SW480 (cell line): ENCODE results near the gene GHRH.

Source experiments
- DNase-seq: peaks from one replicate; pipeline ENCODE4 v3.0.0-alpha.2; 2016; ENCODE audit warnings: low spot score

GHRH gene

DNA sequence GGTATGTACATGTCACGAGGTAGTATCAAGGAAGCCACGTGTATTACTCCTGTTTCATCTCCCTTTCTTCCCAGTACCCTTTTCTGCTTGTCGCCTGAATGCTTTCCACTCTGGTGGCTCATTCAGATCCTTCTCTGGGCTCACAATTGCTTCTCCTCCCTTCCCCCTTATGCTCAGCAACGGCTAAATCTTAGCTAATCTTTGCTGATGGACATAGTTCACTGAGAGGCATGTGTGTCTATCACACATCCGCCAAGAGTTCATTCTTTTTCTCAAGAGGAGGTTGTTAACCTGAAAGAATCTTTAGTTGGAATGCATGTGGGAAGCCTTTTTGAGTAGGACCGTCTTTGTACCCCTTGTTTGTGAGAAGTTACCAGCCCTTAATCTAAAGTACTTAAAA lies 56.5 kb downstream of the GHRH start:
- DNase-seq: no peak

DNA sequence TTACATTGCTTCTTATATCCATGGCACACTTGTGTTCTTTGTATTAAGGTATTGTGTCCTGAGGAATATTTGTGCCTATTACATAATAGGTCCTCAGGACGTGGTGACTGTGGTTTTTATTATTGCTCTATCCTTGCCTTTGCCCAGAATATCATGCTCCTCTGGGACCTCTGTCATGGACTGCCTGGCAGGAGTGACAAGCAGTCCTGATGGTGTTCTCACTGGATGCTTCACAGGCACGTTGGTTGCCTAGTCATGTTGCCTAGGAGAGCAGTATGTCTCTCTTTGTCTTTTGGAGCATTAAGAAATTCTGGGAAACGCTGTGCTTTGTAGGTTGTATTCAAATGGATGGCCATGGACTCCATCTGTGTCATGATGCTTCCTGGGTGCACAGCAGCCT lies 57.6 kb downstream of the GHRH start:
- DNase-seq: no peak

DNA sequence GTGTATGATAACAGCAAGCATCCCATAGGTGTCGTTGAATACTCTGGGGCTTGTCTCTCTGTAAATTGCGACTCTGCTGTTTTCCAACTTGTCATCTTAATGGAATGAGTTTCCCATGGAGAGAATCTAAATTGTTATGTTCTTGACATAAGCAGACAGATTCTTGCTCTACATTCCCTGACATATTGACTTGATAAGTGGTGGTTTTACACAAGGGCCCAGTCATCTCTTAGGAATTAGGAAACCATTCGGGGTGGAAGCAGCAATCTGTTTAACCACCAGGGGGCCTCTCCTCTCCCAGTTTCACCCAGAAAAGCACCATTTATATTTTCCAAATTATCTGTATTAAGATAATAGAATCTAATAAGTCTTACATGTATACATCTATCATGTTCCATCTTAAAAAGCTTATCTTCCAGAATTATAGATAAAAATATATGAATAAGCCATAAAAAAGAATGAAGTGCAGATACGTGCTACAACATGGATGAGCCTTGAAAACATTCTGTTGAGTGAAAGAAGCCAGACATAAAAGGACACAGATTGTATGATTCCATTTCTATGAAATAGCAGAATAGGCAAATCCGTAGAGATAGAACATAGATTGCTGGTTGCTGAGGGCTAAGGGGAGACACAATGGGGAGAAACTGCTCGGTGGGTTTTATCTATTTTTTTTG lies 59.2 kb downstream of the GHRH start:
- DNase-seq: peak; percentile 76

DNA sequence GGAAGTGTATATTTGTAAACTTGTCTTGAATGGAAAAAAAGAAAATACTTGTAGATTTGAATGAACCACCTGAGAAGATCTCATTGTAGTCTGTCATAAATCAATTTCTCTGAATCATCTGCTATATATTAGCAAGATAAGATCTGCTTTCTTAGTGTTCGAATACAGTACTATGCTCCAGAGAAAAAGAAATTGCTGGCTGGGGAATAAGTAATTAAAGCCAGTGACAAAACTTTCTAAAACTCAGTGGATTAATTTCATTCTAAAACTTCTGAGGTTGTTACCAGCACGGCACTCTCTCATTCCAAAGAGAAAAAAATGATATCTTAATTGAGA lies 59.8 kb downstream of the GHRH start:
- DNase-seq: no peak
